Stomach (tissue), 9 donors: ENCODE results near the gene FAM184A. TPM values are rescaled to one million over a fixed set of nuclear protein-coding genes. Genes with fewer than 3 reads are reported as not detected.

ENCODE experiments used
- DNase-seq, 2 donors: peaks; one replicate each; pipeline versions ENCODE4 v3.0.0 to v3.0.0-alpha.2; 2013 to 2019
- H3K27ac ChIP-seq, 5 donors: fragments of 200-600 bp in 4 of 5; sonication (generic) in 4 of 5; one replicate each; pipeline ENCODE4 v1.5.1; 2013 to 2019; ENCODE audit warnings: mild to moderate bottlenecking in 1 of 5, moderate library complexity in 1 of 5
- H3K27me3 ChIP-seq, 3 donors: fragments of 200-600 bp; sonication (generic); one replicate each; pipeline ENCODE4 v1.5.1; 2017 to 2019; ENCODE audit warnings: mixed run types in 1 of 3
- H3K36me3 ChIP-seq, 4 donors: fragments of 200-600 bp; sonication (generic); 1 replicate in 3 of 4; 2 replicates in 1 of 4; pipeline ENCODE4 v1.5.1; 2016 to 2019
- H3K4me1 ChIP-seq, 4 donors: fragments of 200-600 bp; sonication (generic); one replicate each; pipeline ENCODE4 v1.5.1; 2016 to 2019
- H3K4me3 ChIP-seq, 4 donors: fragments of 200-600 bp; sonication (generic) in 3 of 4; one replicate each; pipeline ENCODE4 v1.5.1; 2016 to 2019; ENCODE audit warnings: mild to moderate bottlenecking in 1 of 4
- H3K9me3 ChIP-seq, 4 donors: fragments of 200-600 bp; sonication (generic); one replicate each; pipeline ENCODE4 v1.5.1; 2016 to 2019
- EP300 ChIP-seq: sonication (generic); formaldehyde crosslinking; IDR thresholded peaks from one replicate; pipeline ENCODE4 v1.6.1; 2017; ENCODE audit warnings: antibody characterized with exemption
- POLR2A ChIP-seq, 4 donors: fragments of 450-650 bp; IDR thresholded peaks; one replicate each; pipeline ENCODE4 v1.6.1; 2016; ENCODE audit warnings: antibody characterized with exemption in 4 of 4, control low read depth in 2 of 4, mild to moderate bottlenecking in 1 of 4, moderate library complexity in 1 of 4
- POLR2AphosphoS5 ChIP-seq, 3 donors: sonication (generic); formaldehyde crosslinking; IDR thresholded peaks; one replicate each; pipeline ENCODE4 v1.6.1; 2016; ENCODE audit warnings: antibody characterized with exemption in 3 of 3
- WGBS, 5 donors: extraction: QIAGEN DNeasy Blood & Tissue Kit in 3 of 5; methylation state at CpG; one replicate each; pipeline versions ENCODE4 v1.1.5 to v1.1.7; 2013 to 2018; 5-methylcytosine and 5-hydroxymethylcytosine counted together
- intact Hi-C: fragments of 100-400 bp; cut with DNase I; formaldehyde crosslinking; loops from one replicate; pipeline ENCODE4 v1.15.1; 2023; ENCODE audit warnings: low total_unique reads
- polyA plus RNA-seq, 3 donors: library from polyadenylated mRNA; stranded (reverse); fragments of 200-250 nt; gene quantifications; one replicate each; pipeline ENCODE4 v1.2.3, GENCODE V29; 2013
- small RNA-seq, 4 donors: library from RNA; depleted of rRNA; stranded (forward); fragments of <200 nt; gene quantifications; one replicate each; pipeline ENCODE3, GENCODE V24; 2016
- total RNA-seq, 5 donors: library from RNA; depleted of rRNA; stranded (reverse); fragments of >200 nt; gene quantifications; one replicate each; pipeline versions ENCODE4 v1.1.0 to v1.2.3, GENCODE V29; 2014 to 2016
- TF ChIP-seq, protein P1 (sequence below), 7 experiments: fragments of 450-650 bp in 4 of 7; fragments of 200-600 bp in 3 of 7; sonication (generic) in 3 of 7; IDR thresholded peaks; one replicate each; pipeline ENCODE4 v1.5.1; 2016 to 2019; ENCODE audit warnings: antibody characterized with exemption in 7 of 7, control low read depth in 2 of 7, mild to moderate bottlenecking in 1 of 7
- donor health status: healthy with polysubstance abuse.
- donor health status: Bipolar disorder and iron deficiency.
- donor health status: healthy.

The FAM184A gene
- total and polyA plus RNA-seq, 8 donors = under 0.01 to 8.3 (median 2.6) TPM; not detected in 1

- no peak overlapping the region for H3K27ac ChIP-seq
- H3K27me3 ChIP-seq = no peaks in the 10 kb centered on the region
- DNase-seq = no peak
- H3K9me3 ChIP-seq = no peaks in the 10 kb centered on the region
- no peak overlapping the region for H3K4me3 ChIP-seq
- no peak for TF ChIP-seq POLR2AphosphoS5 (IDR thresholded peaks at IDR 0.05)
- TF ChIP-seq POLR2A (IDR thresholded peaks at IDR 0.05) = no peak
- no peak for TF ChIP-seq EP300
- no peaks in the 10 kb centered on the region for H3K4me1 ChIP-seq
- H3K36me3 ChIP-seq = peaks cover 19 to 99% (median 94%) of the 10 kb centered on the region in 4 donors
- WGBS, 5 donors = 73 to 88% (median 80%) methylated on average over 2 of the region's 2 CpGs
- intact Hi-C loops = no loop called here
These were observed 165.3 kb downstream of the FAM184A start for GRCh38 chr6:118913161-118913560.

DNA sequence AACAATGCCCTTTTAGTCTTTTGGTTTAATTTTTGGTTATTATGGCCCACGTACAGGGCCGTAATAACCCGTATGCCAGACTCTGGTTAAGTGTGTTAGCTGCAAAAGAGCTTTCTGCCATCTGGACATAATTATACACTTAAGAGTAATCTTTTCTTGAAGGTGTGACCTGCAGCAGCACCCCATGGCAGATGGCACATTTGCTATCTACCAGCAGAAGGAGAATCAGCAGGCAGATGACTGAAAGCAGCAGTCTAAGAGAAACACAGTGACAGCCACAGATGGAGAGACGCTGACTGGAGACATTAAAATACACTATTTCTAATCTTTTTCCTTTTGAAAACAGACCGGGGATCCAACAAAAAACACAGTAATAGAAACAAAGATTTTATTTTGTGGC lies 165.8 kb downstream of the FAM184A start:
- H3K36me3 ChIP-seq = peaks cover 19 to 100% (median 96%) of the 10 kb centered on the region in 4 donors
- no peak for DNase-seq
- WGBS, 5 donors = 82 to 89% (median 85%) methylated on average over 5 of the region's 5 CpGs

More for the DNA sequence above, 165.8 kb downstream of the FAM184A start:
- no peaks in the 10 kb centered on the region for H3K27me3 ChIP-seq
- no peak overlapping the region for H3K4me3 ChIP-seq
- no peaks in the 10 kb centered on the region for H3K9me3 ChIP-seq
- TF ChIP-seq POLR2A (IDR thresholded peaks at IDR 0.05) (no peak), EP300 (no peak), POLR2AphosphoS5 (IDR thresholded peaks at IDR 0.05) (no peak)
- TF ChIP-seq, protein P1, sequence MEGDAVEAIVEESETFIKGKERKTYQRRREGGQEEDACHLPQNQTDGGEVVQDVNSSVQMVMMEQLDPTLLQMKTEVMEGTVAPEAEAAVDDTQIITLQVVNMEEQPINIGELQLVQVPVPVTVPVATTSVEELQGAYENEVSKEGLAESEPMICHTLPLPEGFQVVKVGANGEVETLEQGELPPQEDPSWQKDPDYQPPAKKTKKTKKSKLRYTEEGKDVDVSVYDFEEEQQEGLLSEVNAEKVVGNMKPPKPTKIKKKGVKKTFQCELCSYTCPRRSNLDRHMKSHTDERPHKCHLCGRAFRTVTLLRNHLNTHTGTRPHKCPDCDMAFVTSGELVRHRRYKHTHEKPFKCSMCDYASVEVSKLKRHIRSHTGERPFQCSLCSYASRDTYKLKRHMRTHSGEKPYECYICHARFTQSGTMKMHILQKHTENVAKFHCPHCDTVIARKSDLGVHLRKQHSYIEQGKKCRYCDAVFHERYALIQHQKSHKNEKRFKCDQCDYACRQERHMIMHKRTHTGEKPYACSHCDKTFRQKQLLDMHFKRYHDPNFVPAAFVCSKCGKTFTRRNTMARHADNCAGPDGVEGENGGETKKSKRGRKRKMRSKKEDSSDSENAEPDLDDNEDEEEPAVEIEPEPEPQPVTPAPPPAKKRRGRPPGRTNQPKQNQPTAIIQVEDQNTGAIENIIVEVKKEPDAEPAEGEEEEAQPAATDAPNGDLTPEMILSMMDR (IDR thresholded peaks at IDR 0.05) = no peak
- no peak overlapping the region for H3K27ac ChIP-seq
- no peaks in the 10 kb centered on the region for H3K4me1 ChIP-seq
- intact Hi-C loops = no loop called here

Small RNAs within 50 kb of the gene (small RNA-seq; reads per million reads assigned to genes)
- gene MIR548B (0 reads per million in 4 donors), gene RF00019 (0 reads per million in 4 donors)

Other genes starting within 250 kb of the FAM184A start
- 10 to 100 TPM in 3 of 5 donors, 1 to 10 TPM in 1, under 1 TPM in 1; 0.87 to 39.7 (median 17.9) TPM for gene ASF1A, start 184.5 kb downstream of the FAM184A start, total RNA-seq
- 10 to 100 TPM; 13.5 to 15.1 (median 13.9) TPM for gene ASF1A, start 184.5 kb downstream of the FAM184A start, polyA plus RNA-seq
- 10 to 100 TPM in 4 of 5 donors, under 1 TPM in 1; 0.29 to 85.7 (median 30.1) TPM for gene MCM9, start 143.5 kb downstream of the FAM184A start, total RNA-seq
- 1 to 10 TPM; 2.0 to 4.1 (median 3.4) TPM for gene MCM9, start 143.5 kb downstream of the FAM184A start, polyA plus RNA-seq